Stimulated activated CD4-positive, alpha-beta T cell treated with anti-CD3 and anti-CD28 coated beads, Interleukin-15, amount 100 ng/mL, for 24 hours (primary cell): ENCODE data around the gene FIGLA.
"Not testable (repeated sequence)": the region's sequence is repeated elsewhere in the genome, so short reads cannot be mapped to it uniquely, and the experiment has no call there.

Experiments used
- DNase-seq: peaks from one replicate; pipeline ENCODE4 v3.0.0-alpha.2; 2020

The FIGLA gene

GRCh38 chr2:70807102-70807827 lies 16.8 kb upstream of the FIGLA start:
- no peak for DNase-seq

GRCh38 chr2:70806620-70807019 lies 16.2 kb upstream of the FIGLA start:
- no peak for DNase-seq

- no peak for DNase-seq
These were observed 15.6 kb upstream of the FIGLA start for GRCh38 chr2:70806013-70806412.

GRCh38 chr2:70801607-70802263 lies 11.3 kb upstream of the FIGLA start:
- no peak for DNase-seq

- no peak for DNase-seq
These were observed 9.3 kb upstream of the FIGLA start for GRCh38 chr2:70799706-70800105.

GRCh38 chr2:70797996-70798395 lies 7.6 kb upstream of the FIGLA start:
- not testable (repeated sequence) for DNase-seq

GRCh38 chr2:70797506-70797905 lies 7.1 kb upstream of the FIGLA start:
- DNase-seq = no peak

GRCh38 chr2:70796262-70796661 lies 5.8 kb upstream of the FIGLA start:
- no peak for DNase-seq

- DNase-seq = no peak
These were observed 4.9 kb upstream of the FIGLA start for GRCh38 chr2:70795164-70795995.

- DNase-seq = no peak
These were observed 3.0 kb upstream of the FIGLA start for GRCh38 chr2:70793450-70793849.

GRCh38 chr2:70789304-70790135 lies 923 bp downstream of the FIGLA start:
- peak; percentile 84 for DNase-seq

GRCh38 chr2:70785137-70785911 lies 5.1 kb downstream of the FIGLA start:
- peak; percentile 53 for DNase-seq

GRCh38 chr2:70784320-70784719 lies 6.1 kb downstream of the FIGLA start:
- DNase-seq = no peak

- DNase-seq = no peak
These were observed 10.4 kb downstream of the FIGLA start for GRCh38 chr2:70779911-70780545.

- DNase-seq = no peak
These were observed 11.0 kb downstream of the FIGLA start for GRCh38 chr2:70779491-70779890.

- DNase-seq = no peak
These were observed 11.8 kb downstream of the FIGLA start for GRCh38 chr2:70778676-70779075.

GRCh38 chr2:70777450-70777849 lies 13.0 kb downstream of the FIGLA start:
- DNase-seq = no peak

- DNase-seq = no peak
These were observed 14.2 kb downstream of the FIGLA start for GRCh38 chr2:70776266-70776665.

- DNase-seq = no peak
These were observed 15.3 kb downstream of the FIGLA start for GRCh38 chr2:70775141-70775540.

- DNase-seq = no peak
These were observed 17.8 kb downstream of the FIGLA start for GRCh38 chr2:70772486-70773155.

GRCh38 chr2:70771446-70771845 lies 19.0 kb downstream of the FIGLA start:
- no peak for DNase-seq
